GM19025 (cell line): ENCODE data around the gene COL25A1.
"Not testable (repeated sequence)": the region's sequence is repeated elsewhere in the genome, so short reads cannot be mapped to it uniquely, and the experiment has no call there.

Source experiments
- ATAC-seq: cut with Tn5 transposase; IDR thresholded peaks from one replicate; pipeline ENCODE4 v1.9.1; 2021; ENCODE audit warnings: mild to moderate bottlenecking, low read depth, moderate library complexity; ENCODE audit not compliant: unreplicated experiment

The COL25A1 gene

DNA sequence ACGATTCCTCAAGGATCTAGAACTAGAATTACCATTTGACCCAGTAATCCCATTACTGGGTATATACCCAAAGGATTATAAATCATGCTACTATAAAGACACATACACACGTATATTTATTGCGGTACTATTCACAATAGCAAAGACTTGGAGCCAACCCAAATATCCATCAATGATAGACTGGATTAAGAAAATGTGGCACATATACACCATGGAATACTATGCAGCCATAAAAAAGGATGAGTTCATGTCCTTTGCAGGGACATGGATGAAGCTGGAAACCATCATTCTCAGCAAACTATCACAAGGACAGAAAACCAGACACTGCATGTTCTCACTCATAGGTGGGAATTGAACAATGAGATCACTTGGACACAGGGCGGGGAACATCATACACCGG is 368.5 kb downstream of the COL25A1 start:
- ATAC-seq: not testable (repeated sequence)

DNA sequence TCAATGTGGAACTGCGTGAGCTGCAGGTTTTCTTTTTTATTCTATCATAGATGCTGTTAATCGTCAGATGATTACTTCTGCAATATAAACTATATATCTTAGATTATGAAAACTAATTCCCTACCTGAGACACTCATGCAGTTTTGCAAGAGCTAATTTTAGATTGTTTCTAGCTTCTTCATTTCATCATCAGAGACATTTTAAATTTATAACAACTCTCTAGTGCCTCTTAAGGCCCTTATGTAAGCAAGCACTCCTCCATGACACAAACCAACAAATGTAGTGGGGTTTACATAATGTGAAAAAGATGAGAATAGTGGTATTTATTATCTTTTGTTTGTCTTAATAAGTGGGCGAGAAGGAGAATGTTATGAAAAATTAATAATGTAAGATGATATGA is 369.4 kb downstream of the COL25A1 start:
- ATAC-seq: no peak

DNA sequence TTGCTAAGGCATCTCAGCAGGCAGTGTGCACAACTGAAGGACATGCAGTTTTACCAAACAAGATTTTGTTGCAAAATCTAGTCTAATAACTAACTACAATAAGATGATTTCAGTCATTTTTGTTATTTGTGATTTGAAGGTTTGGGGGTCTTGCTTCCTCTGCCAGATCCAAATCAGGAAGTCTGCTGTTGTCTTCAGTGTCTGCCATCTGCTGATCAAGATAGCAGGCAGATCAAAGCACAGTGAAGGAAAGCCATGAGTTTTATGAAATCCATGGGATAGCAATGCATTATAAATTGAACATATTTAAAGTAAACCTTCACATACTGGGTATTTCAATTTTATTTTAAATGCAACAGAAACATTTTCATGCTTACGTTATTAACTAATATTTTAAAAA is 370.5 kb downstream of the COL25A1 start:
- ATAC-seq: no peak

DNA sequence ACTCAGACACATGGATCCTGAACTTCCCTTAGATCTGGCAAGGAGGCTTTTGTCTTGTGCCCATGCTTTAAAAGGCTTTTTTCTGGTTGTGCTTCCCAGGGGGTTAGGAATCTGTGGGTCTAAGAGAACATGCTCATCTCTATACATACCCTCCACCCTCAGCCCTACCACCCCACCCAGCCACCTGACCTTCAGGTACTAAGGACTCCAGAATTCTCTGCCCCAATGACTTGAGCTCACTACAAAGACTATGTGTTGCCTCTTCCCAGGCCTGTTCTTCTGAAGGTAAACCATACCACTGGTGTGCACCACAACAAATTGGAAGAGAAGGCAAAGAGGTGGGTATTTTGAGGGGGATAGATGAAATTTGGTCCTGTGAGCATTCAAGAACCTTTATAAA is 372.3 kb downstream of the COL25A1 start:
- ATAC-seq: no peak

DNA sequence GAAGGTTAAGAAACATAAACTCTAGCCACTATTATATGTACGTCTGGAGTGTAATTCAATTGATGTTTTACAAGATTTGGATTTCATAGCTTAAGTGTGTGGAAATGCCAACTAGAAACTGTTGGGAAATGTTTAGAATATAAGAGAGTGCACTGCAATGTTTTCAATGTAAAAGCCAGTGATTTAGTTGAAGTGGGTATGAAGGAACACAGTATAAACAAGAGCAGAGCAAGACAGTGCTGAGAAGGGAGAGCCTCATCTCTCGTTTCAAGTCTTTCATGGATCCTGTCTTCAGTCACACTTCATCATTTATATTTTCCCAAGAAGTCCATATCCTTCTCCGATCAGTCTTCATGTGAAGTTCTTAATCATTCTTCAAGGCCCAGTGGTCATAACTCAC is 375.7 kb downstream of the COL25A1 start:
- ATAC-seq: no peak

DNA sequence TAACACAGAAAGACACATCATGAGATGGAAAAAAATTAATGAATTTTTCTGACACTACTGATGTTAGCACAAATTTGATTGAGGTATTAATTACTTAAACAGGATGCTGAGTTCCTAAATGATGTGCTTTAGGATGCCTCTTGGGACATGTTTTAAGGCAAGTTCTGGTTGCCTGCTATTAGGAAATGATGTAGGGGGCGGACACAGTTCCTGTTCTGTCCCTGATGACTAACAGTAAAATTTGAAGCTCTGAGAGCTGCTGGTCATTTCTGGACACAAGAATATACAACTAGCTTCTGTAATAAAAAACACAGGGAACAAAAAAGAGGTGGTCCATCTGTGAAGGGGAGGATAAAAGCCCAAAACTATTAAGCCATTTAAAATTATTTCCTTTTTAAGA is 376.4 kb downstream of the COL25A1 start:
- no peak for ATAC-seq

DNA sequence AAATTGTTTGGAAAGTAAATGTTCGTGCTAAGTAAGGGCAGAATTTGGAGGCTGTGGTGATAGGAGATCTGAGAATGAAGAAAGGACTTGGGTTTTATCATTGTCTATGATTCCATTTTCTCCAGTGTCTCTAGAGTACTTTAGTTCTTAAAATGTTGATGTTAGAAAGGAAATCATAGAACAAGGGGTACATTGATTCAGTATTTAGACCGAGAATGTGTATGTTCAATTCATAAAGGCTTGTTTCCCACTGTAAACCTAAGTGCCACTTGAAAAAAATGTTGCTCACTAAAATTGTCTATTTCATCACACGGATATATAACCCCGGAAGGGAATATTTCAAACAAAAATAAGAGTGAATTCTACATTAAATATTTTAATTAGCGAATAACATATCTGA is 380.3 kb downstream of the COL25A1 start:
- no peak for ATAC-seq

DNA sequence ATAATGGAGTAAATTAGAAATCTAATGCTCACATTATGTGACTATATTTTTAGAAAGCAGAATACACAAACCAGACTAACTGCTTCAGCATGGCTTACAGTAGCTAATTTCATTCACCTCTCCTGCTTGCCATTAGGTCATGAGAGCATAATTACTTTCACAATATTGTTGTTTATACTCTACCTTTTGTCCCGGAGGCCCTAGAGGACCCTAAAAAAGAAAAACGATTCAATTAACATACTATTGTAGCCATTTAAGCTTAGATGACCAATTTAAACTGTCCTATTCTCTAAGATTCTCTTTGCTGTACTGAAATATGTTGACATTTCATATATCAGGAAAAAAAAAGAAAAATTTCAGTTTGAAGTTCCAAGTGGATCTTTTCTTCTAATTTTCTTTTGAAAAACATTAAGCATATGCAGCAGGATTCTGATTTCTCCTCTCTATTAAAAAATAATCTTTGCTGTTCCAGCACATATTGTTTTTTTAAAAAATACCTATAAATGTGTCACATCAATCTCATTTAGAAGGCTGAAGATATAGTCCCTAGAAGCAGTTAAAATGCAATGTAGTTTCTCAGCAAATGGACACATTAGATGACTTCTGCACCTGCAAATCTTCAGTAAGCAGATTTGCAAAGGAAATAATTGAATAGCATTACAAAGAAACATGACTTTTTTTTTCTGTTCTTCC is 381.9 kb downstream of the COL25A1 start:
- no peak for ATAC-seq

DNA sequence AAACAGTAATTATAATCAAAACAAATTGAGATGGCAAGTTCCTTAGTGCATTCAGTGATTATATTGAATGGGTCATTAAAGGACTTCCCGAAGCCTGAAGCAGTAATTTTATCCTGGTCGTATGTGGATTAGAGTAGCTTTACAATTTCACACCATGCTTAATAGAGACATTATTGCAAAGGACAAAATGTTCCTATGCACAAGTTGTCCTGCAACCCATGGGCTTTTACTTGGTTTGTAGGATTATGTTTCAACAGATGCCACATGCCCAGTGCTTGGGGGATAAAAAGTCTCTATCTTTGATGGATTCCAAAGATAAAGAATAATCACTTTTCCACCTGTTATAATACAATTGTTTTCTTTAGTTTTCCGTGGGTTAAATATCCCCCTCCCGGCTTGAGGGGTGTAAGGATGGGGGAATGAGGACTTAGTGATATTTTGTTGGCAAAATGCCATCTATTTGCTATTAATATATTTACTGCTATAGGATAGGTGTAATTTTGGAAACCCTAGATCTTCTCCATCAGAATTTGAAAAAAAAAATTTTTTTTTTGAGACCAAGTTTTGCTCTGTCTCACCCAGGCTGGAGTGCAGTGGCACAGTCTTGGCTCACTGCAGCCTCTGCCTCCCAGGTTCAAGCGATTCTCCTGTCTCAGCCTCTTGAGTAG is 383.1 kb downstream of the COL25A1 start:
- ATAC-seq: no peak

DNA sequence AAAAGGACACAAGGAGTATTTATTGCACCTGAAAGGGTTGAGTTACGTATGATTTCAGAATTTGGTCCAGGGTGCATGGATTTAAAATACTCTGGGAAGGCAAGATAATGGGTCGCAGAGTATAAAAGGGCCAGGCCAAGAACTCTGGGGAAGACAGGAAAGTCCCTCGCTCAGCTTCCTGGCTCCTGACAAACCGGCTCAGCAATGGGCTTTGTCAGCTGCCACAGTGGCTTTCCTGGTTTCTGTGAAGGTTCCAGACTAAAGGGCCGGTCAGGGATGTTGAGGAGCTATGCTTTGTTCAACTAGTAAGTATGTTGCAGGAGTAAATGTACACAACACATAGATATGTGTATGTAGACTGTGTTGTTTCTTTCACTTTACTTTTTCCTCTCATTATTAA is 385.2 kb downstream of the COL25A1 start:
- ATAC-seq: no peak

DNA sequence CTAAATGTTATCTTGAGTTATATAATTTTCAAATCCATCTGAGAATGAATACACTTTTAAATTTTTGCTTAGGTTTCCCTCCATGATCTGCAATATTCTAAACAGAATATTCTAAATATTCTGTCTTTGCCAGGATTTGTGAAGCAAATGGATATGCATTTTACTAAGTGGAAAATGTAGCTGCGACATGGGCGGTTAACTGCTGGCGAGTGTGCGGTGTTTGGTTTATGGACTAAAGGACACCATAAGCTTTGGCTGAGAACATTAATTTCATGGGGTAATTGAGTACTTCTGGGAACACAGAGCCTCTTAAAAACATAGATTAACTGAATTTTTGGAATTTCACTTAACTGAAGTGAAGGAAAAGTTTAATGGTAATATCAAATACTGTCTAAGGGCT is 385.8 kb downstream of the COL25A1 start:
- no peak for ATAC-seq

DNA sequence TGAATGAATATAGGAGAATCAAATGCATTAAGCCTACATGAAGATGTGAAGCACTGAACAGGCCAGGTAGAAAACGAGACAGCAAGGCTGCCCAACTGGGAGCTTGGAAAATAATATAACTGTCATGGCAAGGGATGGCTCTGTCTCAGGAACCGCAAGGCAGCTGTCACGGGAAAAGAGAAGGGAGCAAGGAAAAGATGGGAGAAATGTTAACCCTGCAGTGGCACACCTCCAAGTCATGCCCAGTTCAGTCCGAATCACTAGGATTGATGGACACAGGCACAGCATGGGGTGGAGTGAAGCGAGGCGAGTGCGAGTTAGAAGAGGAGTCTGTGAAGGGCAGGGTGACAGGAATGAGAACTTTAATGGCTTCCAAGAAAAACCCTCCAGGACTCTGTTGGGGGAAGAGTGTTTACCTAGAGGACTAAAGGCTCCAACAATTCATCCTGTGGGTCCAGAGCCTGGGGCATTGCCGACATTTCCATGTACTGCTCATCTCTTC is 395.5 kb downstream of the COL25A1 start:
- no peak for ATAC-seq

DNA sequence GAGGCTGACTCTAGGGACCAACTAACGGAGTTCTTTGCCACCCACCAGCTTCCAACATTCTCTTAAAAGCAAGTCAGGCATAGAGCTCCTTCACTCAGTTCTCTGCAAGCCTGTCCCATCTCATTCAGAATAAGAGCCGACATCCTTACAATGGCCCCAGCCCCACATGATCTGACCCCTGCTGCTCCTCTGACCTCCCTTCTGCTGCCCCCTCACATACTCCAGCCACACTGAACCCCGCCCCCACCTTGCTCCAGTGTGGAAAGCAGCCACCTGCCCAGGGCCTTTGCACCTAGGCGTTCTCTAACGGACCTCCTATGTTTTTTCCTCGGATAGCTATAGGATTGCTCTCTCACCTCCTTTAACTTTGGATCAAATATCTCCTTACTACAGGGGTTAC is 396.5 kb downstream of the COL25A1 start:
- no peak for ATAC-seq

DNA sequence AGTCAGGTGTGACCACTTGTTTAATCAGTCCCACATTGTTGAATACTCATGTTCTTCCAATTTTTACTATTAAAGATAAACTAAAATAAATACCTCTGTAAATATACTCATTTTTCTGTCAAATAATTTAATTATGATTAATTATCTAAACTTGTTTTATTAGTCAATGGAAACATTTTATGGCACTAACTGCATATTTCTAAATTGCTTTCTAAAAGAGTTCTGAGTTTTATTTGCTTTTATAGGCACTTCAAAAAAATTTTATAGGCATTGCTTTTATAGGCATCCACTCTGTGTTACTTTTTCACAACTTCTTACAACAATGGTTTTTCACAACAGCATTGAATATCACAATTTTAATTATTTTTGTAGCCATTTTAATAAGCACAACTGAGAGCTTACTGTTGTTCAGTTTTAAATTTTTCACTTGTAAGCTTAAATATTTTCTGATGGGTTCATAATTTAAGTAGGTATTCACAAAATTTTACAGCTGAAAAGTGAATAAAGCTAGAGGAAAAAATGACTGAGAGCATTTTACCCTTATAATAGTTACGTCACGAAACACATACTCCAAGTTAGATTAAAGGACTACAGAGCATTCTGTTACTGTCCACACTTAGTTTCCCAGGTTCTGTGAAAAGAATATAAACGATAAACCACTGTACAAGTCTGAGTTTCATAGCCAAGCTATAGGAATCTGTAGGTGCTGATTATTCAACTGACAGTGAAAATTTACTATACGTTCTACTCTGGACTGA is 398.8 kb downstream of the COL25A1 start:
- no peak for ATAC-seq

DNA sequence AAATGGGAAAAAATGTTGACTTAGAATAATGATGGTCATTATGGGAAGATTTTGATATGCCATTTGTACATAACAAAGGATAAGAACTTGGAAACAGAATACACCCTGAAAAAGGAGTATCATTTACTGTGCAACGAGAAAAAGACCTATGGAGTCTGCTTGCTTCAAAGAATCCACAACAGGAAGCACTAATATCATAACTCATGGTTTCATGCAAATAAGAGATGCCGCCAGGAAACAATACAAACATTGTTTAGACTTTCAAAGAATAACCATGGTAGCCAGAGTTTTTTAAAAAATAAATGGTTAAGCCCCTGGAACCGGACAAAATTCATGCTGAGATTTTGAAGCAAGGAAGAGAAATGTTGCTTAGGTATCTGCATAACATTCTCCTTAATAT is 399.7 kb downstream of the COL25A1 start:
- ATAC-seq: no peak

DNA sequence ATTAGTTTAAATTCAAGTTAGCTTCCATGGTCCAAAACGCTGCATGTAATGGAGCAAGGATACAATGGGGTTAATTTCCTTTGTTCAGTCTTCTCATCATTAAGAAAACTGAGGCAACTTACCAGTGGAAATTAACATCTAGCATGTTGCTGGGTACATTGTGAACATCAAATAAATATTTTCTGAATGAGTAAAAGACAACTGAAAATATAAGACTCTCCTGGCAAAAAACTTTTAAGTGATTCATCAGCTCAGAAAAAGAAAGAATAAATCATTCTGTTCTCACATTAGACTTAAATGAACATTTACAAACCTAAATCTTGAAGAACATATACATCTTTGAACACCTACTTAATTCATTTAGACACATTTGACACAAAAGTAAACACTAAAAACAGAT is 401.2 kb downstream of the COL25A1 start:
- ATAC-seq: no peak

DNA sequence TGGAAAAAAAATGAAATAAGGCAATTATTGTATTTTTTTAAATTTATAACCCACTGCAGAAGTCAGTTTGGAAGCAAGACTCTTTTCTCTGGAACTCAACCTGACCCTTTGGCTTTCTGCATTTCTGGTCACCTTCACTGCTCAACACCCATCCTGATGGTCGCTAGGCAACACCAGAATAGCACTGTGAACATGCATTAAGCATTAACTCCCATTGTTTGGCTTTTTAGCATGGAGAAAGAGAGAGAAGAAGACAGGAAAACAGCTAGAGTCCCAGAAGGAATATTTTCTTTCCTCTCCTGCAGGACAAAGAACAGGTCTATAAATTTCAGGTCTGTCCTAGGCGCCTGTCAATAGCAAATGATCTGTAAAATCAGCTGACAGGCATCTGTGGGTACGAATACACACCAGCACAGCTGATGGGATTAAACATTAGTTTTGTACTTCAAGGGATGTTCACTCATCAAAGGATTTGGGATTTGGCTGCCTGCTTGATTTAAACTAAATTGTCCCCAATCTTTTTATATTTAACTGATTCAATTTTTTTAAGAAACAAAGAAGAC is 402.4 kb downstream of the COL25A1 start:
- ATAC-seq: no peak

DNA sequence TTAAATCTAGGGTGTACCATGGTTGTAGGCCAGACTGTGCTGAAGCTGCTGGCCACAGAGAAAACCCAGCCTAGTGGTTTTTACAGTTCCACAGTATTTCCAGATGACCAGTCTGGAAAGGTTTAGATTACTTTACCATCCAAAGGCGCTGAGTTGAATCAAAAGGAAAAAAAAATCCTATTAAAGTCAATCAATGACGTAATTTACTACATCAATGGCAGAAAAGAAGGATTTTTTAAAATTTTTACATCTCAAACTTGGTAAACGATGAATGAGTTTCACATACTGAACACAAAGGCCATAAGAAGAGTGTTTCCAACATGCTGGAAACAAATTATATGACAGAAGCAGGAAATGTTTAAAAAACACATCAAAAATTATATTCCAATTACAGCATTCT is 409.0 kb downstream of the COL25A1 start:
- no peak for ATAC-seq

DNA sequence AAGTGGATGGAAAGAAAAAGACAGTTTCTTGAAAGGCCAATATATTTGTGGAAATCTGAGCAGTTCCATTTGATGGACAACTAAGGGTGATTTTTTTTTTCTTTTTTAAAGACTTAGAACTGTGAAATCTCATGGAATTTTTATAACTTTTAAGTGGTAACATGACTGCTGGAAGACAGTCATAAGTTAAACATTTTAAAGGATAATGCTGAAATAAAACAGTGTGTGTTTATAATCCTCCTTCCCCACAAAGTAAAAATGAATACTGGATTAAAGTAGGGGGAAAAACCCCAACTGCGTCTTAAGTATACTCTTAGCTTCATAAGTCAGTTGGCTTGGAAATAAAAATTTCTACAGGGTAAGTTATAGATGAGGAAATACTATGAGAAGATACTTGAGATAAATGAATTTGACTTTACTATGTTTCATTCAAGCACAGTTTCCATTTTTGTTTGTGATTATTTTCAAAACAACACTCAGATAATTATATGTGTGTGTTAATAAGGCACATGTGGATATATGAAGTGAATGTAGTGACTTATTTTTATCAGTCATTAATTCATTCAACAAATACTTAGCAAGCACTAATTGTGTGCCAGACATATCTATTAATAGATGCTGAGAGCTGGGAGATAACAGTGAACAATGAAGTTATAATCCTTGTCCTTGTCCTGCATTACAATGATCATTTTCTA is 410.4 kb downstream of the COL25A1 start:
- ATAC-seq: no peak

DNA sequence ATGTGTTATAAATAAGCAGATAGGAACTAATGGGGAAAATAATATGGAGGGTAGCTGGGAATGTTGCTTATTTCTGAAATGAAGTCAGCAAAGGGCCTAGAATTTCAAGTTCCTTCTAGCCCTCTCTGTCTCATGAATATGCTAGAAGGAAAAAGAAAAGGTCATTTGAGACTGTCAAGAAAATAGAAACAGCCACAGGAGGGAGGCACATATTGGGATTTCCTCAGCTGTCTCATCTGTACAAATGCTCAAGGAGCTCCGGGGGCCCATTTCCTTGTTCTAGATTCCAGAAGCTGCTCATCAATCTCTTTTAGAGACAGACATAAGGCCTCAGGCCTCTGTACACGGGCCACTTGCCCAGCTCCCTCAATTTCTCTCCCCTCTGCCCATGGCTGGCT is 412.0 kb downstream of the COL25A1 start:
- ATAC-seq: no peak
